Heart left ventricle (tissue), 16 donors: Measurements from ENCODE around the gene ADCK1. TPM values are rescaled to one million over a fixed set of nuclear protein-coding genes. Genes with fewer than 3 reads are reported as not detected.

Experiments
- ATAC-seq, 4 donors: fragments of 200-7000 bp; cut with Tn5 transposase; one replicate each; pipeline ENCODE4 v1.9.1; 2020 to 2022; ENCODE audit warnings: moderate library complexity in 4 of 4, mild to moderate bottlenecking in 3 of 4, moderate number of reproducible peaks in 1 of 4
- DNase-seq, 5 donors: peaks; one replicate each; pipeline ENCODE4 v3.0.0-alpha.2; 2020
- H3K27ac ChIP-seq, 12 donors: fragments of 200-600 bp; sonication (generic) in 4 of 12; one replicate each; pipeline versions ENCODE4 v1.5.0 to v1.8.0; 2016 to 2022; ENCODE audit warnings: mild to moderate bottlenecking in 2 of 12
- H3K27me3 ChIP-seq, 9 donors: fragments of 200-600 bp; sonication (generic) in 2 of 9; one replicate each; pipeline versions ENCODE4 v1.5.1 to v1.8.0; 2016 to 2022; ENCODE audit warnings: mild to moderate bottlenecking in 3 of 9
- H3K36me3 ChIP-seq, 9 donors: fragments of 200-600 bp; sonication (generic) in 2 of 9; one replicate each; pipeline versions ENCODE4 v1.5.0 to v1.8.0; 2018 to 2022; ENCODE audit warnings: mild to moderate bottlenecking in 2 of 9
- H3K4me1 ChIP-seq, 12 donors: fragments of 200-600 bp; sonication (generic) in 4 of 12; one replicate each; pipeline versions ENCODE4 v1.5.0 to v1.8.0; 2016 to 2022; ENCODE audit warnings: mild to moderate bottlenecking in 3 of 12
- H3K4me3 ChIP-seq, 12 donors: fragments of 200-600 bp; sonication (generic) in 4 of 12; one replicate each; pipeline versions ENCODE4 v1.5.0 to v1.8.0; 2017 to 2022; ENCODE audit warnings: mild to moderate bottlenecking in 9 of 12, moderate library complexity in 4 of 12
- H3K9me3 ChIP-seq, 12 donors: fragments of 200-600 bp; sonication (generic) in 4 of 12; one replicate each; pipeline versions ENCODE4 v1.5.0 to v1.8.0; 2016 to 2022; ENCODE audit warnings: mild to moderate bottlenecking in 1 of 12
- CTCF ChIP-seq, 12 donors: fragments of 200-600 bp; sonication (generic) in 4 of 12; IDR thresholded peaks; one replicate each; pipeline versions ENCODE4 v1.5.0 to v1.8.0; 2018 to 2022; ENCODE audit warnings: antibody characterized with exemption in 12 of 12, mild to moderate bottlenecking in 5 of 12
- POLR2A ChIP-seq, 2 donors: fragments of 450-650 bp; IDR thresholded peaks; one replicate each; pipeline ENCODE4 v1.6.1; 2017; ENCODE audit warnings: antibody characterized with exemption in 2 of 2, mild to moderate bottlenecking in 2 of 2, moderate library complexity in 2 of 2
- WGBS, 4 donors: extraction: QIAGEN DNeasy Blood & Tissue Kit in 2 of 4; methylation state at CpG; one replicate each; pipeline versions ENCODE4 v1.1.5 to v1.1.7; 2013 to 2018; 5-methylcytosine and 5-hydroxymethylcytosine counted together
- intact Hi-C, 10 donors: fragments of 100-400 bp; cut with DNase I; formaldehyde crosslinking; loops; one replicate each; pipeline versions ENCODE4 v1.11.1 to v1.14.2; 2022
- polyA plus RNA-seq, 2 donors: library from polyadenylated mRNA; stranded (reverse); fragments of 200-250 nt; gene quantifications; one replicate each; pipeline ENCODE4 v1.2.3, GENCODE V29; 2013
- total RNA-seq, 9 donors: library from RNA; depleted of rRNA in 2 of 9; stranded (reverse); fragments of >200 nt in 2 of 9; fragmentation: NEBNext Ultra II Directional in 3 of 9; extraction: Animal tissue kit (Norgen Biotek cat#: 25700) in 3 of 9; gene quantifications; one replicate each; pipeline versions ENCODE4 v1.1.0 to v1.2.4, GENCODE V29; 2016 to 2023
- donor health status: ischemic (EF 13 %, LVEDD 7.1; RV severe dilation, severe dysfunction).
- donor health status: healthy with polysubstance abuse.
- donor health status: DM: no; HTN: yes; CAD: no.
- donor health status: DM: no; HTN: no; CAD: no.
- donor health status: ischemic (EF 25% LVEDD 6.9; RV normal size, moderate dysfunction).
- donor health status: ischemic (EF 25% LVEDD 5.7; RV mildly dilated, moderate dysfunction).
- donor health status: healthy.
- donor health status: DM: yes; HTN: yes; CAD: no.
- donor health status: ischemic (EF 35%, LVEDD 5.7; RV mildly dilated, moderate dysfunction).
- donor health status: nonischemic (EF 11% LVEDD 7.7; RV severe dilation, severe dysfunction).
- donor health status: DM: yes; HTN: yes; CAD: no.
- donor health status: PGD.
- donor health status: ischemic (EF 29% LVEDD 5.4; RV normal size, mild dysfunction).
- donor health status: nonischemic (EF 23%, LVEDD 6.1; RV moderate dilation, normal function).

Gene ADCK1
- total and polyA plus RNA-seq, 11 donors, result 4.0 to 12.8 (median 7.9) TPM

GRCh38 chr14:77880056-77880455 lies 80.1 kb downstream of the ADCK1 start:
- no peak overlapping the region for H3K4me3 ChIP-seq
- TF ChIP-seq CTCF (IDR thresholded peaks at IDR 0.05) (no peak), POLR2A (IDR thresholded peaks at IDR 0.05) (no peak)
- H3K9me3 ChIP-seq, result peaks cover 0 to 14% (median 0%) of the 10 kb centered on the region in 12 donors
- H3K36me3 ChIP-seq, result no peaks in the 10 kb centered on the region
- intact Hi-C loops, result no loop called here
- ATAC-seq (no peak), DNase-seq (peak in 1 of 5 donors; percentile 32)
- H3K27me3 ChIP-seq, result no peaks in the 10 kb centered on the region
- H3K4me1 ChIP-seq, result peaks cover 0 to 52% (median 19%) of the 10 kb centered on the region in 12 donors
- WGBS, 4 donors, result 74 to 89% (median 81%) methylated on average over 4 to 5 of the region's 5 CpGs
- no peak overlapping the region for H3K27ac ChIP-seq

- Histone ChIP-seq H3K36me3 (peaks cover 0 to 2% (median 0%) of the 10 kb centered on the region in 9 donors), H3K4me1 (peaks cover 0 to 52% (median 19%) of the 10 kb centered on the region in 12 donors), H3K27me3 (no peaks in the 10 kb centered on the region), H3K27ac (peak overlapping the region in 11 of 12 donors; percentile 6 to 76 (median 53)), H3K9me3 (no peaks in the 10 kb centered on the region), H3K4me3 (no peak overlapping the region)
- intact Hi-C loops, result no loop called here
- TF ChIP-seq POLR2A (IDR thresholded peaks at IDR 0.05), result no peak
- no peak for TF ChIP-seq CTCF (IDR thresholded peaks at IDR 0.05)
- 43 to 62% (median 48%) methylated on average over 4 to 5 of the region's 5 CpGs for WGBS, 4 donors
- ATAC-seq (peak; percentile 53 to 77 (median 64)), DNase-seq (peak; percentile 49 to 79 (median 70))
Measured at GRCh38 chr14:77882098-77882497, 82.2 kb downstream of the ADCK1 start.

- intact Hi-C loops, result no loop called here
- Histone ChIP-seq H3K9me3 (no peaks in the 10 kb centered on the region), H3K36me3 (peaks cover 0 to 7% (median 3%) of the 10 kb centered on the region in 9 donors), H3K27me3 (no peaks in the 10 kb centered on the region), H3K4me3 (no peak overlapping the region), H3K4me1 (peaks cover 0 to 52% (median 19%) of the 10 kb centered on the region in 12 donors), H3K27ac (peak overlapping the region in 11 of 12 donors; percentile 6 to 76 (median 54))
- no peak for TF ChIP-seq CTCF (IDR thresholded peaks at IDR 0.05)
- TF ChIP-seq POLR2A (IDR thresholded peaks at IDR 0.05), result no peak
- peak in 3 of 5 donors; percentile 24 to 51 (median 41) for DNase-seq
- 30 to 38% (median 34%) methylated on average over 4 of the region's 4 CpGs for WGBS, 4 donors
- peak; percentile 85 to 91 (median 86) for ATAC-seq
Measured at GRCh38 chr14:77882636-77883035, 82.7 kb downstream of the ADCK1 start.

- no peak for ATAC-seq
- DNase-seq, result no peak
- TF ChIP-seq POLR2A (IDR thresholded peaks at IDR 0.05) (no peak), CTCF (IDR thresholded peaks at IDR 0.05) (no peak)
- Histone ChIP-seq H3K27me3 (no peaks in the 10 kb centered on the region), H3K4me3 (no peak overlapping the region), H3K4me1 (peaks cover 0 to 51% (median 19%) of the 10 kb centered on the region in 12 donors), H3K9me3 (no peaks in the 10 kb centered on the region), H3K27ac (peak overlapping the region in 7 of 12 donors; percentile 13 to 76 (median 57)), H3K36me3 (peaks cover 0 to 14% (median 3%) of the 10 kb centered on the region in 9 donors)
- WGBS, 4 donors, result 78 to 85% (median 81%) methylated on average over 7 of the region's 7 CpGs
- intact Hi-C loops, result no loop called here
Measured at GRCh38 chr14:77883131-77883846, 83.4 kb downstream of the ADCK1 start.
